NCI-H526 treated with DMSO at 0.1 percent for 48 hours (cell line): ENCODE data around the gene JAML.
A peak's percentile ranks its signal among the peaks of the same experiment; 100 is the strongest.
"Not testable (repeated sequence)": the region's sequence is repeated elsewhere in the genome, so short reads cannot be mapped to it uniquely, and the experiment has no call there.

Experiments
- DNase-seq: peaks from one replicate; lab custom pipeline; 2025; lab: John Stamatoyannopoulos, UW

The JAML gene

GRCh38 chr11:118193910-118194566 lies 30.8 kb downstream of the JAML start:
- DNase-seq = peak; percentile 93

- DNase-seq = not testable (repeated sequence)
Measured at GRCh38 chr11:118192817-118193216, 32.0 kb downstream of the JAML start.

DNA sequence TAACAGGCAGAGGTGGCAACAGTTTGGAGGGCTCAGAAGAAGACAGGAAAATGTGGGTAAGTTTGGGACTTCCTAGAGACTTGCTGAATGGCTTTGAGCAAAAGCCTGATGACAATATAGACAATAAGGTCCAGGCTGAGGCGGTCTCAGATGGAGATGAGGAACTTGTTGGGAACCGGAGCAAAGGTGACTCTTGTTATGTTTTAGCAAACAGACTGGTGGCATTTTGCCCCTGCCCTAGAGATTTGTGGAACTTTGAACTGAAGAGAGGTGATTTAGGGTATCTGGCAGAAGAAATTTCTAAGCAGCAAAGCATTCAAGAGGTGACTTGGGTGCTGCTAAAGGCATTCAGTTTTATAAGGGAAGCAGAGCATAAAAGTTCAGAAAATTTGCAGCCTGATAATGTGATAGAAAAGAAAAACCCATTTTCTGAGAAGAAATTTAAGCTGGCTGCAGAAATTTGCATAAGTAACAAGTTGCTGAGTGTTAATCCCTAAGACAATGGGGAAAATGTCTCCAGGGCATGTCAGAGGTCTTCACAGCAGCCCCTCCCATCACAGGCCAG lies 33.8 kb downstream of the JAML start:
- not testable (repeated sequence) for DNase-seq

- DNase-seq = no peak
Measured at GRCh38 chr11:118186346-118187107, 38.3 kb downstream of the JAML start.

DNA sequence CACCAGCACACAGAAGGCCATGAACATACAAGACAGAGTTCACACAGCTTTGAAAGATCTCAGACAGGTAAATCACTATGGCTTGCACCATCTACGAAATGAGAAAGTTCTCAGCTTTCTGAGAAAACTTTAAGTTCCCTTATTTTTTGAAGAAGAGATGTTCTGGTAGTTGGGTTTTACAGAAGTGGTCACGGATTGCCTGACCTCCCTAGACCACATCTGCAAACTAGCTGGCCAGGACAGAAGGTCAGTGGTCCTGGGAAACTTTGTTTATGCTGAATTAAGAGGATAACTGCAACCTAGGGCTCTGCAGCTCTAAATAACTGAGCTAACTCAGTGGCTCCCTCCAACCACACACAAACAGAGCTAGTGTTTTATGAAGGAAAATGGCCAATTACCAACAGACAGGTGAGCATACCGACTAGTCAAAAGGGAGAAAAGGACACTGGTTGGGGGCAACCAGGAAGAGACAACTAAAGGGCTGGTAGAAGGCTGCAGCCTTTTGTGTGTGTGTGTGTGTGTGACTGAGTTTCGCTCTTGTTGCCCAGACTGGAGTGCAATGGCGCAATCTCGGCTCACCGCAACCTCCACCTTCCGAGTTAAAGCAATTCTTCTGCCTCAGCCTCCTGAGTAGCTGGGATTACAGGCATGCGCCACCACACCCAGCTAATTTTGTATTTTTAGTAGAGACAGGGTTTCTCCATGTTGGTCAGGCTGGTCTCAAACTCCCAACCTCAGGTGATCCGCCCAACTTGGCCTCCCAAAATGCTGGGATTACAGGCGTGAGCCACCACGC lies 39.8 kb downstream of the JAML start:
- DNase-seq = no peak

DNA sequence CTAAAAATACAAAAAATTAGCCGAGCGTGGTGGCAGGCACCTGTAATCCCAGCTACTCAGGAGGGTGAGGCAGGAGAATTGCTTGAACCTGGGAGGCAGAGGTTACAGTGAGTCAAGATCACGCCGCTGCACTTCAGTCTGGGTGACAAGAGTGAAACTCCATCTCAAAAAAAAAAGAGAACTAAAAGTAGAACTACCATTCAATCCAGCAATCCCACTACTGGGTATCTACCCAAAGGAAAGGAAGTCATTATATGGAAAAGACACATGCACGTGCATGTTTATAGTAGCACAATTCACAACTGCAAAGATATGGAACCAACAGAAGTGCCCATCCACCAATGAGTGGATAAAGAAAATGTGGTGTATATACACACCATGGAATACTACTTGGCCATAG lies 41.1 kb downstream of the JAML start:
- not testable (repeated sequence) for DNase-seq

DNA sequence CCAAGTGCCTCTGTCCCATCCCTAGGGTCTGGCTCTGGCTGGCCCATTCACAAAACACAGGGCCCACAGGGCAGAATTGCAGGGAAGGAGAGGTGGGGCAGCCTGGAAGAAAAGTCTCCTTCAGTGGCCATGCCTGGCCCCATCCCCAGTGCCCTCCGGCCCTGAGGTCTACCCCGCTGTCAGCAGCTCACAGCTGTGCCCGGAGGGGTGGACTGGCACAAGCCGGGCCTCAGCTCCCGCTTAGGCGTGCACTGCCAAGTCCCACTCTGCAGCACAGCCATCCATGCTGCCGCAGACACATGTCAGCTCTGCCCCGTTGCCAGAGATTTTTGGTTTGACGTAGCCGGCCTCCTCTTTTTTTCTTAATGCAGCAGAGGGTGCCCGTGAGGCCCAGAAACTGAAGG lies 44.5 kb downstream of the JAML start:
- DNase-seq = peak; percentile 64

- DNase-seq = no peak
Measured at GRCh38 chr11:118176778-118177134, 48.1 kb downstream of the JAML start.

GRCh38 chr11:118175993-118176777 lies 48.6 kb downstream of the JAML start, which contains the start of gene SCN2B:
Gene SCN2B (minus strand): TSS chr11:118176639. CDS start chr11:118176431, 208 bp downstream.
- DNase-seq = no peak

DNA sequence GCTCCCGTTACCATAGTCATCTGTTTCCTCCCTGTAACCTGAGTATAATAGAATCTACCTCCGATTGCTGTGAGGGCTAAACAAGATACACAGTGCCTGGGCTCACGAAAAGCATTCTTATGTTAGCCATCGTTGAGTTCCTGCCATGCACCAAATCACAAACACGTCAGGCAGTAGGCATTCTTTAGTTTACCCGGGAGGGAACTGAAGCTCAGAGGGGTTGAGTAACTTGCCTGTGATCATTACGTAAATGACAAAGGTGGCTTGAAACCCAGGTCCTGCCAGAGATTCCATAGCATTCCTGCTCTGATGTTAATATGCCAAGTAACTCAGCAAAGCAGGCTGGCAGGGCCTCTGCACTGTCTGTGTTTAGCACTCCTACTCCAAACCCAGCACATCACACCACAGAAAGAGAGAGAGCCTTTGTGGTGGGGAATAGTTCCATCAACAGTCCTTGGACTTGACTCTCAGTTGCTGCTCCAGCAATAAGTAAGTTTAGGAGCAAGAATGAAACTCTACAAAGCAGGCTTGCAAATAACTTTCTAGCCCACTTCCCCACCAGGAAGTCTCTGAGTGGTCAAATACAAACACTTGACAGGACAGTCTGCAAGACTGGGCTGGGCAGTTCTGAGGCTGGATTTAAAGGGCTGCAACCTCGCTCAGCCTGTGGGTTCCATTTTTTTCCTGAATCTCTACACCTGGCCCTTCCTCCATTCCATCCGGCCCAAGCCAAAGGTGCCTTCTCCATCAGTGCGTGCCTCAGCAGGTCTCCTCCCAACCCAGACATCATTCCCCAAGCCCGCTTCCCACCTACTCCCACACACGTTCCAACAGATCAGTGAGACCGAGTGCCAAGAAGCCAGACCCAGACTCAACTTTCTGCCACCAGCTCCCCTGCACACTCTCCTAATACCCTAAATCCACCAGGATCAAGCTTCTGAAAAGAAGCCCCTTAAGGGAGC lies 49.5 kb downstream of the JAML start:
- no peak for DNase-seq

- DNase-seq = no peak
Measured at GRCh38 chr11:118174006-118174567, 50.7 kb downstream of the JAML start.

DNA sequence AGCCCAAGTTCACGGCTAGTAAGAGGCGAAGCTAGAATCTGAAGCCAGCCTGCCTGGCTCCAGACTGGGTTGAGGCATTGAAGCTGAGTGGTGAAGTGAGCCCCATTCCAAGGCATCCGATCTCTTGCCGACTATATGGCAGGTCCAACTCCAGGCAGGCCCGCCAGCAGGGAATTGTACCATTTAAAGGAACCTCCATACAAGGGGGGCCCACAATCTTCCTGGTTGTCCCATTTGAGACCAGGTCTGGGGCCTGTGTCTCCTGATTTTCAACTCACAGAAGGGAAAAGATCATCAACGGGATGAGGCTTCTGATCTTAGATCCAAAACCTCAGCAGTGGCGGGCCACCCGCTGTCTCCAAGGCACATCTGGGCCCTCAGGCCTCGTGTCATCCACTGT lies 52.5 kb downstream of the JAML start:
- DNase-seq = no peak

DNA sequence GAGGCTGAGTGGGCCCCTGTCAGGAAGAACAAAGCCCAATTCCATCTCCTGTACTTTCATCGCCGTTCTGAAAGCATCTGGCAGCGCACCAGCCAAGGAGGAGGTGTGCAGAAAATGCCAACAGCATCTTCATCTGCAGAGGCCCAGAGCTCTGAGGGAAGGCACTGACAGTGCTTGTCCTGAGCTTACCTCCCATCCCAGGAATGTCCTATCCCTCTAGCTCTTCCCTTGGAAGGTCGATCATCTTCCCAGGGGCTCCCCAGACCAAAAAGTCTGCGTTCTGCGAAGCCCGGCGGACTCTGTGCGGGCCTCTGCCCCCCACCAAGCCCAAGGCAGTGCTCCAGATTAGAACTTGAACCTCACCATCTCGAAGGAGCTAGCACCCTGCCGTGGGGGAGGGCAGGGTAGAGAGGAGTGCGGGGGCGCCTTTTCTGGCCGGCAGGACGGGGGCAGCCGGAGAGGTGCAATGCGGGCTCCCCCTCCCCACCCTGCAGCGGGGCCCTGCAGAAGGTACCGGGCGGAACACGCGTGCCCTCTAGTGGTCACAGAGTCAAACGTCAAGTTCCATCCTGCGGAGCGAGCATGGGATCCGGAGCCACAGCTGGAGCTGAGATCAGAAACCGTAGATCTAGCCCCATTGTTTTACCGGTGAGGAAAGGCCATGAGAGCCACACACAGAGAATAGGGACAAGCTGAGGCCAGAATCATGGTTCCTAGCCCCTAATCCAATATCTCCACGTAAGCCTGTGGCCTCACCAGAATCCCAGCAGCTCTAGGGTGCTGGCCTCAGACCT lies 53.3 kb downstream of the JAML start:
- peak; percentile 87 for DNase-seq

- DNase-seq = no peak
Measured at GRCh38 chr11:118170882-118171268, 53.9 kb downstream of the JAML start.

DNA sequence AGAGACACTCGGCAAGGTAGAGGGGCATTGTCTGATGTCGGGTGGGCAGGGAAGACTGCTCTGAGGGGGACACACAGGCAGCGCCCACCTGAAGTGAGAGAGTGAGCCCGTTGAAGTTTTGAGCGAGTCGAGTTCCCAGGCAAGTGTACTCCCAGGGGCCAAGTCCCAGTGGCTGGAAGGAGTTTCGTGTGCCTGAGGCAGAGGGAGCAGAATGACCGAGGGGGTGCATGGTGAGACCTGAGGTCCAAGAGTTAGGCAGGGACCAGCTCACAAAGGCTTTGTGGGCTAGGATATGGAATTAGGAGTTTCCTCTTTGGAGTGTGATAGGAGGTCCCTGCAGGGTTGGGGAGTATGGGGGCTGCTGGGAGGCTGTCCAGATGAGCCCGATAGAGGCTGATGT lies 54.6 kb downstream of the JAML start:
- no peak for DNase-seq

- DNase-seq = no peak
Measured at GRCh38 chr11:118169300-118170140, 55.3 kb downstream of the JAML start.

- no peak for DNase-seq
Measured at GRCh38 chr11:118168751-118169150, 56.1 kb downstream of the JAML start.

GRCh38 chr11:118168316-118168715 lies 56.5 kb downstream of the JAML start:
- no peak for DNase-seq
